GM18505 (cell line): ENCODE measurements around the gene TBC1D32.

Experiments
- ATAC-seq: cut with Tn5 transposase; IDR thresholded peaks from one replicate; pipeline ENCODE4 v1.9.1; 2021; ENCODE audit not compliant: unreplicated experiment
- POLR2A ChIP-seq: IDR thresholded peaks from 4 replicates; pipeline ENCODE4 v1.6.1; 2011; ENCODE audit warnings: borderline replicate concordance; ENCODE audit not compliant: insufficient read depth, insufficient read length; ENCODE audit errors: extremely low read depth

TBC1D32 gene

GRCh38 chr6:121171879-121172278 lies 162.4 kb downstream of the TBC1D32 start:
- ATAC-seq, result no peak
- TF ChIP-seq POLR2A, result no peak

- TF ChIP-seq POLR2A, result no peak
- no peak for ATAC-seq
These were observed 172.4 kb downstream of the TBC1D32 start for GRCh38 chr6:121161886-121162285.

- TF ChIP-seq POLR2A, result no peak
- ATAC-seq, result no peak
These were observed 174.0 kb downstream of the TBC1D32 start for GRCh38 chr6:121160276-121160675.

- no peak for TF ChIP-seq POLR2A
- ATAC-seq, result no peak
These were observed 175.4 kb downstream of the TBC1D32 start for GRCh38 chr6:121158891-121159290.

GRCh38 chr6:121158438-121158837 lies 175.8 kb downstream of the TBC1D32 start:
- no peak for ATAC-seq
- TF ChIP-seq POLR2A, result no peak

- TF ChIP-seq POLR2A, result no peak
- ATAC-seq, result no peak
These were observed 176.4 kb downstream of the TBC1D32 start for GRCh38 chr6:121157906-121158305.

- ATAC-seq, result no peak
- no peak for TF ChIP-seq POLR2A
These were observed 190.8 kb downstream of the TBC1D32 start for GRCh38 chr6:121143476-121143875.

- no peak for ATAC-seq
- TF ChIP-seq POLR2A, result no peak
These were observed 192.2 kb downstream of the TBC1D32 start for GRCh38 chr6:121142093-121142492.

- no peak for ATAC-seq
- TF ChIP-seq POLR2A, result no peak
These were observed 198.9 kb downstream of the TBC1D32 start for GRCh38 chr6:121135425-121135824.

- TF ChIP-seq POLR2A, result no peak
These were observed 199.4 kb downstream of the TBC1D32 start for GRCh38 chr6:121134922-121135321.

GRCh38 chr6:121124600-121124999 lies 209.7 kb downstream of the TBC1D32 start:
- no peak for ATAC-seq
- TF ChIP-seq POLR2A, result no peak

More at GRCh38 chr6:121134922-121135321, 199.4 kb downstream of the TBC1D32 start:
- ATAC-seq, result no peak

GRCh38 chr6:121112356-121112755 lies 221.9 kb downstream of the TBC1D32 start:
- no peak for TF ChIP-seq POLR2A
- ATAC-seq, result no peak

GRCh38 chr6:121110733-121111132 lies 223.5 kb downstream of the TBC1D32 start:
- ATAC-seq, result no peak
- TF ChIP-seq POLR2A, result no peak

- ATAC-seq, result no peak
- no peak for TF ChIP-seq POLR2A
These were observed 227.3 kb downstream of the TBC1D32 start for GRCh38 chr6:121106962-121107361.

- no peak for ATAC-seq
These were observed 228.8 kb downstream of the TBC1D32 start for GRCh38 chr6:121105461-121105860.

More at GRCh38 chr6:121105461-121105860, 228.8 kb downstream of the TBC1D32 start:
- TF ChIP-seq POLR2A, result no peak
